ENCODE results near the gene XPO6. TPM values are rescaled to one million over a fixed set of nuclear protein-coding genes. Genes with fewer than 3 reads are reported as not detected.
A peak's percentile ranks its signal among the peaks of the same experiment; 100 is the strongest.

XPO6 gene
- total RNA-seq, 1 donor from 2014 or later = 59.1 TPM

DNA sequence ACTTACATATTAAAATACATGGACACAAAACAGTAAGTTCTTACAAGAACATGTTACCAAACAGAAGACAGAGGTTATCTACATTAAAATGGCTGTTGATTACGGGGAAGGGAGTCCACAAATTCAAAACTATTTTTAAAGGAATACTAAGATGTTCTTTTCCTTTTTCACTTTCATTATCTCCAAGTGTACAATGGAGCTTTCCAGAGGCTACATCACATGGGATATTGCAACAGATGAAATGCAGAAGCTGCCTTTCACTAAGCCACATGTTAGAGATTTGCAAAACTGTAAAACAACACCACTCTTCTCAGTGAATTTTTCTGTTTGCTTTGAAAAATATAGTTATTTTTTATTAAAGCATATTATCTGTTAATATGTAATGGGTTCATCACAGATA lies 53.6 kb downstream of the XPO6 start:
- no peak for FAIRE-seq
- no peak for DNase-seq (ENCODE audit: low spot score in 2 of 2)

DNA sequence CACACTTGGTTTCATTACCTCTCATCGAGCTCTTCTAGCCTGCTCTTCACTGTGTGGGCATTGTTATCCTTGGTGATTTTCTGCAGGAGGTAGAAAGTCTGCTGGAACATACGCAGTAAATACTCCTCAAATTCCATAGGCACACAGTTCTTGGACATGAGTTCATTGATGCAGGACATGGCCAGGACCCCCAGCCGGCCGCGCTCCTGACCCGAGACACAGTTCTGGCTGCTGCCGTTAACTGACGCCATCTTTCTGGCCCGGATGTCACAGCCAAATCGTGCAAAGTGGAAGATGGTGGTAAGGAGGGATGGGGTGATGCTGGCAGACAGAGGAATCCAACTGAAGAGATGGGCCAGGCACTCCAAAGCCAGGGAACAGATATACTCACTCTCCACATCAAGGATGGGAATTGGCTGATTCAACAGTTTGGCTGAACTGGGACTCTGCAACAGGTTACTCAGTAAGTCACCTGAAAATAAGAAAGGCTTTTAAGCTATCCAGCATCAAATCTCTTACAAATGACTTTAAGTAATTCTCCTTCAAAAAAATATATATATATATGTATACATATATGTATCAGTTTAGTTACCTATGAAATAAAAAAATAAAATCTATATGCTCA lies 55.6 kb downstream of the XPO6 start:
- FAIRE-seq (no peak), DNase-seq (ENCODE audit: low spot score in 2 of 2) (no peak)

GRCh38 chr16:28155293-28155692 lies 56.5 kb downstream of the XPO6 start:
- FAIRE-seq (no peak), DNase-seq (ENCODE audit: low spot score in 2 of 2) (no peak)

DNA sequence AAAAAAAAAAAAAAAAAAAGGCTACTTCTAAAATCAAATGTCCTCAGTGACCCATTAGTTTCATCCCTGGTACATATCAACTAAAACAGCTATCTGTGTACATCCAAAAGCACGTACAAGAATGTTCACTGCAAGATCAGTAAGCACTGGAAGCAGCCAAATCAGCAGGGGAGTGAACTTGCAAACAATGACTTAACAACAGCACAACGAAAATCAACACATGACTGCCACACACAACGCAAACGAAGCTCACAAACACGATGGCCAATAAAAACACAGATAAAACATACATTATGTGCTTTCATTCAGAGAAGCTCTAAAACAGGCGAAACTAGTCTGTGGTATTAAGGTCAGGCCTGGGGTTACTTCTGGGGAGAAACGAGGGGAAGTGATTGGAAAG lies 60.6 kb downstream of the XPO6 start:
- no peak for FAIRE-seq
- DNase-seq (ENCODE audit: low spot score in 2 of 2) = no peak

DNA sequence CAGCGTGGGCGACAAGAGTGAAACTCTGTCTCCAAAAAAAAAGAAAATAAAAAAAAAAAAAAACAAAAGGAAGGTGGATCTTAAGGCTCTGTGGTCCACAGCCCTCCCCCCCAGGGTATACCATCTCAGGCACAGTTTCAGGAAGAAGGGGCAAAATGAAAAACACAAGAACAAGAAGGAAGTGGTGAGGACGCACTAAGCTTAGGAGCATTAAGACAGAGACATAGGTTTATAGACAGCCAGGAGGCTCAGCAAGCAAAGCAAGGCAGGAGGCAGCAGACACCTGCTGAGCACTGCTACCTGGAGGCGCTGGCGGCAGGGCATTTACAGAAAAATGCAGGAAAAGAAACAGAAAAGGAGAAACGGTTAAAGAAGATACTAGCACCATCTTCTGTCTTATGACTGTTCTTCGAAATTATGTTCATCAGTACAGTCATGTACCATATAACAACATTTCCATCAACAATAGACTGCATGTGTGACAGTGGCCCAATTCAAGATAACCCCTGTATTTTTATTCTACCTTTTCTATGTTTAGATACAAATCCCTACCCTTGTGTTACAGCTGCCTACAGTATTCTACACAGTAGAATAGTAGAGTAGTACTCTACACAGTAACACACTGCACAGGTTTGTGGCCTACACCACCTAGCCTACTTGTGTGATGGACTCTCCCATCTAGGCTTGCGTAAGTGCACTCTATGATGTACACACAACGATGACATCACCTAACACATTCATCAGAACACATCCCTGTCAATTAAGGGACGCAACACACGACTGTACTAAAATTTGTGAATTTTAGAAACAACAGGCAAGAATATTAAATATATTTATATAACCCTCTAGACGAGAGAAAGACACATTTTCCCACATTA lies 62.5 kb downstream of the XPO6 start:
- FAIRE-seq = no peak
- DNase-seq (ENCODE audit: low spot score in 2 of 2) = no peak

DNA sequence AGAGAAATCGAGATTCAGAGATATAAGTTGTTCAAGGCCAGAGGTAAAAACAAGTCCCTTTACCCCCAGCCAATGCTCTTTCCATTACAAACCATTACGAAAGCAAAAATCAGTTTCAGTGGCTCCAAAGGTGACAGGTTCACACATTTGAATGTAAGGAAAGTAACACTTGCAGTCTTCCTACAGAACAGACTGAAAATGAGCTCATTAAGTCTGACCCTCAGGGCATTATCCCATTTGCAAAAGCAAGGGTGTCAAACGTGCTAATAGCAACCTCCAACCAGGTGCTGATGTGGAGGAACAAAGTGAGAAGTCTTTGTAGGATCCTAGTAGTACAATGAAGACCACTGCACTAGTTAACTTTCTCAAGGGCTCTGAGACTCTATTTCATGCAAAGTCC lies 65.2 kb downstream of the XPO6 start:
- no peak for DNase-seq (ENCODE audit: low spot score in 2 of 2)
- FAIRE-seq = no peak

GRCh38 chr16:28145796-28146195 lies 66.0 kb downstream of the XPO6 start:
- FAIRE-seq = no peak

DNA sequence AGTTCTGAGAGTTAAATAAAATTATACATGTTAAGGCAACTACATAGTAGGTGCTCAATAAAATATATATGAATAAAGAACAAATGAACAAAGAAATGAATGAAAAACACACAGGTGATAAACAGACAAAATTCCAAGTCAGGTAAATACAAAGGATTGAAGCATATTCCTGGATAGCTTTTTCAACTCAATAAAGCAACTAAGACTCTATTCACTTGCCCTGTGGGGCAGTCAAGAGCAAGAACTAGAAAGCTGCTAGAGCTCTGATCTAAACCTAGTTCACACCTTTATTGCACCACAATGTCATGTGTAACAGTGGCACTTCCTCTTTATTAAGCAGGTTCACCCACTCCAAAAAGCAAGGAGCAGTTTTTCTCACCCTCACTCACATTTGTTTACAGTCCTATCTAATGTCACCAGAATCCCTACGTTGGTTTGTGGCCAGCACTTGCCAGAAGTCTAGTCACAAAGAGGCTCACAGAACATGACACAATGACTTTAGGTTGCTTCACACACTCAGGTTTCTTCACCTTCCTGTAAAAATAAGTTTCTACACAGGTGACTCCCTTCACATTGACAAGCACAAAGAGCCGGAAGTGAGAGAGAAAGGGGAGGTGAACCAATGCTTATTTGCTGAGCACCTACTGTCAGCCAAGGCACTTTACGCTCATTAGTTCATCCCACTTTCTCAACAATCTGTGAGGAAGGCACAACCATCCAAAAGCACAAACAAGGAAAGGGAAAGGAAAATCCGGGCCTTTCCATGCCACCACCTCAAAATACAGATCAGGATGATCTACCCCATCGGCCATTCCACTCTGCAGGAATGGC lies 70.8 kb downstream of the XPO6 start:
- DNase-seq (ENCODE audit: low spot score in 2 of 2) = no peak
- no peak for FAIRE-seq

More at GRCh38 chr16:28145796-28146195, 66.0 kb downstream of the XPO6 start:
- no peak for DNase-seq (ENCODE audit: low spot score in 2 of 2)

DNA sequence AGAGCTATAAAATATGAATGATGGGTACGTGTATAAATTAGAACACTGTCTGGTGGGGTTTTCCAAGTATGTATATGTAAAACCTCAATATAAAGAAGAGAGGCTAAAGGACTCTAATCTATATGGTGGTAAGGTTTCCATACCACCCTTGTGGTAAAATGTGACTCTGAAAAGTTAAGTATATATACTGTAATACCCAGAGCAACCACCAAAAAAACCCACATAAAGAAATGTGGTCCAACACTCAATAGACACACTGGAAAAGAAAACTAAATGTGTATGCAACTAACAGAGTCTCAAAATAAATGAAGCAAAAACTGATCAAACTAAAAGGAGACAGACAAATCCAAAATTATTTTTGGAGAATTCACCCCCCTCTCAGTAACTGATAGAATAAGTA lies 72.2 kb downstream of the XPO6 start:
- no peak for DNase-seq (ENCODE audit: low spot score in 2 of 2)
- FAIRE-seq = no peak

DNA sequence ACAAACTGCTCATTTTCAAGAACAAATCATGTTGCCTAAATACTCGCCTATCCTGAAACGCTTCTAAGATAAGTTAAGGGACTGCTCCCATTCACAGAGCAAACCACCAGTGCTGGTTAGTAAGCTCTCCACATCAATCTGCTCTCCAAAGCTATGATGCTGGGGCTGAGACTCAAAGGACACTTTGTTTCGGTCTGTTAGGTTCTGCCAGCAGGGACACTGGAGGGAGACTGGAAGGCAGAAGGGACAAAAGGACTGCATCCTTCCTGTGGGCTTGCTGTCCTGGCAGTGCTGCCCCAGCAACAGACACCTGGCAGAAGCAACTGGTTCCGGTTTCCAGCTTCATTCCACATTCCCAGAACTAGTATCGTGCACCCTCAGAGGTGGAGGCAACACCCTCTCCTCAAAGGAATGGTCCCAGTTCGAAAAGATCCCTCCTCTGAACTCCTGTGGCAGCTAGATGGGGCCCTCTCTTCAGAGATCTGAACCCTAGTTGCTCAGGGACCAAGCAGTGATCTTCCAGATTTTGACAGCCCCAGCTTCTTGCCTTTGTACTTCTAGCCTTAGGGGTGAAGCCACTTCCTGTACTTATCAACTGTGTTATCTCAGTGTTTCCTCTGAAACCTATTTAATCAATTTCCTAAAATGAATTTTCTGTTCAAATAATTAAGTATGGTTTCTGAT lies 74.9 kb downstream of the XPO6 start:
- DNase-seq (ENCODE audit: low spot score in 2 of 2) = peak; percentile 10 to 32
- no peak for FAIRE-seq

DNA sequence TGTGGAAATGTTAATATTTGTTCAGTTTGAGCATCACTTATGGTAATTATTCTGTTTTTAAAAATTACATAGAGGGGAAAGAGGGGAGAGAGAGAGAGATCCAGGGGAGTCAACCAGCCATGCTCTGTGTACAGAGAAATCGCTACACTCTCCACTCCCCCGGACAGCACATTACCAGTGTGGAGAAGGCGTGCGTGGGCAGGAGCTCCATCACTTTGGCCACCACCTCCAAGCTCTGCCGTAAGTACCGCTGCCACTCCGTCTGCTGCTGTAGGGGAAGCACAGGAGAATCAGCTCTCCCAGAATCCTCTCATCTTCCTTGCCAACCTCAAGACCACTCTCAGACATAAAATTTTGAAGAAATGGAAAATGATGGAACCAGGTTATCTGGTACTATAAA lies 78.1 kb downstream of the XPO6 start:
- FAIRE-seq (no peak), DNase-seq (ENCODE audit: low spot score in 2 of 2) (no peak)

DNA sequence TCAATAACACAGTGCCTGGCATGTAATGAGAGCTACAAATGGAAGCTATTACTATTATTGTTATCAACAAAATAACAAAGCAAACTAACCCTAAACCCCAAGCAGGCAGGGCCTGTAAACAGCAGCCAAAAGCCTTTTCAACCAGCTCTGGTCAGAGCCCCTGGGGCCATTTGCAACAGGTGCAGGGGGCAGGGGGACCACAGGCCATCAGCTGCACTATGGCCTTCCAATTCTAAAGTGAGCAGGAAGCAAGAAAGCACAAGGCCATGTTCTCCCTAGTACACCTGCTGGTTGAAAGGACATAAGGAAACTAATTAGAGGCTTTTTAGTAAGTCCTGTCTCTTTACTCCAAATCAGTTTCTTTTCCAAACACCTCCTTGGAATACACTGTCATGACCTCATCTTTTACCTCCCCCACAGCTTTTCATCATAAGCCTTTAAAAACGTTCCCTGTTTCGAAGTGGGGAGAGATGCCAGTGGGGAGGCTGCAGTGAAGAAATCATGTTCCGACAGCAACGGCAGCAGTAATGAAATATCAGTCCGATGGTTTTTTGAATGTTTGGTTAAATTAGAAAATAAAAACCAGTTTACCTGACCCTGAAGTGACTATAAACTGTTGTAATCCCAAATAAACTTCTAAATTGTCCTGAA lies 79.9 kb downstream of the XPO6 start:
- no peak for DNase-seq (ENCODE audit: low spot score in 2 of 2)
- FAIRE-seq = no peak

DNA sequence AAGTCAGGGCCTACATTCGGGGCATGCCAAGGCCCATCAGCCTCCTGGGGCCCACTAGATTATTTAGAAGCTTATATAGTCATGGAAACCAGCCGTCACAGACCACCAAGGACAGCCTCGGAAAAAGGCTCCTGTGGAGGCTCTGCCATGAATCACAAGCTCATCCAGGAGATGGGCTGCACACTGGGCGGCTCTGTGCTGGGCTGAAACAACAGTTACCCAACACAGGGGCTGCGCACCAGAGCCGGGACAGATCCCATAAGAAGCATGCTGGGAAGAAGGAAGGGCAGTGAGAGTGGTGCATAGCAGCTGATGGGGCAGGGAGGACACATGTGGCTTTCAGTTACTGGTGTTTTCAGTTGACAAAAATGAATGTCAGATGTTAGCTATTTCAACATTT lies 80.6 kb downstream of the XPO6 start:
- no peak for FAIRE-seq
- DNase-seq (ENCODE audit: low spot score in 2 of 2) = no peak

- DNase-seq (ENCODE audit: low spot score in 2 of 2) (no peak), FAIRE-seq (no peak)
These were observed 81.4 kb downstream of the XPO6 start for GRCh38 chr16:28130099-28131088.

- DNase-seq (ENCODE audit: low spot score in 2 of 2) = no peak
- no peak for FAIRE-seq
These were observed 84.8 kb downstream of the XPO6 start for GRCh38 chr16:28126684-28127620.

DNA sequence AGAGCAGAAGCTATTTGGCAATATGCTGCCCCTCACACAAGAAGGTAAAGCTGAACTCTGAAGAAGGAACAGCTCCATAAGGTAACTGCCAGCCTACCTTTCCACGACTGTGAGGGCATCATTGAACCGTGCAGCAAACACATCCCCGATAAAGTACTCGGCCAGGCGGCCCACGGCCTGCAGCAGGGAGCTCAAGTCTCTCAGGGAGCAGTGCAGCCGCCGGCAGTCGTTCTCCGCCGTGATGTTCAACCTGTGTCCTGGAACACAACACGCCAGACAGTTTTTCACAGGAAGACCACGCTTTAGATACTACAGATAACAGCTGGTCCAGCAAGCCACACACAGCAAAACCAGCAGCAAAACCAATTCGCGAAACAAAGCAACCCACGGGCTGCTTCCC lies 86.2 kb downstream of the XPO6 start:
- no peak for DNase-seq (ENCODE audit: low spot score in 2 of 2)
- no peak for FAIRE-seq

DNA sequence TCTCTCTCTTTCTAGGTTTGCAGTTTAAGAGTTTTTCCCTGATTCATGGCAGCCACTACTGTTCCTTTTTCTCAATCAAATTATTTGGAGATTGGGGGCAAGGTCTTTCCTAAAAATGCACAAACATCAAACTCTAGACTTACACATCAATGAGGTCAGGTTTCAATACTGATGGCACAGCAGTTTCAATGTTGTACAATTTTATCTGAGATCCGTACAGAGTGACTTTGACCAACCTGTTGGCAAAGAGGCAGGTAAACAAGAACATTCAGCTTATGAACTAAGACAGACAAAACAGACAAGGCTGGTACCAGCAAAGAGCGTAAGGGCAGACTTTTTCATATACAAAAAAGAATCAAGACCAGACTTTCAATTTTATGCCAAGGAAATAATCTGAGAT lies 90.2 kb downstream of the XPO6 start:
- no peak for FAIRE-seq
- no peak for DNase-seq (ENCODE audit: low spot score in 2 of 2)

GRCh38 chr16:28120754-28121153 lies 91.0 kb downstream of the XPO6 start:
- DNase-seq (ENCODE audit: low spot score in 2 of 2) = no peak
- FAIRE-seq = no peak

Measured in frontal cortex (tissue), 4 donors.